ENCODE measurements around the gene RCAN1. TPM values are rescaled to one million over a fixed set of nuclear protein-coding genes. Genes with fewer than 3 reads are reported as not detected.

RCAN1 gene
- total RNA-seq, 2 experiments from 2014 or later, result 1.1 to 1.5 TPM

DNA sequence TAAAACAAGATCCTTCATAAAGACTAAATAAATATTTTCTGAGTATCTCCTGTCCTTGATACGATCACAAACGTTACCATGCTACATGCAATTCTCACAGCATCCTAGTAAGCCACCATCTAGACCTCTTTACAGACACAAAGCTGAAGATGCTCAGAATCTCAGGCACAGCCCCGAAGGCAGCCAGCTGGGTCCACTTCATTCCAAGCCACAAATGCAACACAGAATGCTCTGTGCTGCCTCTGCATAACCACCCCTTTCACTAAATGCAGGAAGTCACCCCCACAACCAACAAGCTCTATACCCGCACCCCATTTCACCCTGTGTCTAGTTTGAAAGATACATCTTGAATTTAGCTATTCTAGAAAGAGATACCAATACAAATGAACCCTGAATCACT is 12.9 kb downstream of the RCAN1 start:
- intact Hi-C loops (cut with DNase I, micrococcal nuclease), result no loop called here
- CTCF ChIA-PET, result no interaction called here
- Histone ChIP-seq H3K36me3 (ENCODE audit: insufficient read depth, low read length) (no peaks in the 10 kb centered on the region), H3K27ac (ENCODE audit: low read depth in 1 of 2, low read length in 2 of 2) (no peak overlapping the region), H3K4me1 (ENCODE audit: insufficient read depth, low read length) (peaks cover 4% of the 10 kb centered on the region), H3K27me3 (ENCODE audit: control insufficient read depth in 1 of 2, insufficient read depth in 2 of 2, low read length in 2 of 2) (no peaks in the 10 kb centered on the region), H3K9me3 (ENCODE audit: control insufficient read depth in 1 of 2, insufficient read depth in 1 of 2, low read length in 2 of 2) (no peaks in the 10 kb centered on the region), H3K4me3 (ENCODE audit: low read length) (no peak overlapping the region)
- no peak for DNase-seq
- TF ChIP-seq, protein P1, sequence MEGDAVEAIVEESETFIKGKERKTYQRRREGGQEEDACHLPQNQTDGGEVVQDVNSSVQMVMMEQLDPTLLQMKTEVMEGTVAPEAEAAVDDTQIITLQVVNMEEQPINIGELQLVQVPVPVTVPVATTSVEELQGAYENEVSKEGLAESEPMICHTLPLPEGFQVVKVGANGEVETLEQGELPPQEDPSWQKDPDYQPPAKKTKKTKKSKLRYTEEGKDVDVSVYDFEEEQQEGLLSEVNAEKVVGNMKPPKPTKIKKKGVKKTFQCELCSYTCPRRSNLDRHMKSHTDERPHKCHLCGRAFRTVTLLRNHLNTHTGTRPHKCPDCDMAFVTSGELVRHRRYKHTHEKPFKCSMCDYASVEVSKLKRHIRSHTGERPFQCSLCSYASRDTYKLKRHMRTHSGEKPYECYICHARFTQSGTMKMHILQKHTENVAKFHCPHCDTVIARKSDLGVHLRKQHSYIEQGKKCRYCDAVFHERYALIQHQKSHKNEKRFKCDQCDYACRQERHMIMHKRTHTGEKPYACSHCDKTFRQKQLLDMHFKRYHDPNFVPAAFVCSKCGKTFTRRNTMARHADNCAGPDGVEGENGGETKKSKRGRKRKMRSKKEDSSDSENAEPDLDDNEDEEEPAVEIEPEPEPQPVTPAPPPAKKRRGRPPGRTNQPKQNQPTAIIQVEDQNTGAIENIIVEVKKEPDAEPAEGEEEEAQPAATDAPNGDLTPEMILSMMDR (IDR thresholded peaks at IDR 0.05), result no peak
- Mint-ChIP-seq H3K27ac (no peak overlapping the region), H3K27me3 (no peaks in the 10 kb centered on the region), H3K9me3 (no peaks in the 10 kb centered on the region), H3K4me3 (no peak overlapping the region), H3K4me1 (ENCODE audit: low read depth) (no peaks in the 10 kb centered on the region), H3K36me3 (ENCODE audit: low read depth) (no peaks in the 10 kb centered on the region)
- ATAC-seq (ENCODE audit: poor library complexity), result no peak
- POLR2A ChIA-PET, result no interaction called here

DNA sequence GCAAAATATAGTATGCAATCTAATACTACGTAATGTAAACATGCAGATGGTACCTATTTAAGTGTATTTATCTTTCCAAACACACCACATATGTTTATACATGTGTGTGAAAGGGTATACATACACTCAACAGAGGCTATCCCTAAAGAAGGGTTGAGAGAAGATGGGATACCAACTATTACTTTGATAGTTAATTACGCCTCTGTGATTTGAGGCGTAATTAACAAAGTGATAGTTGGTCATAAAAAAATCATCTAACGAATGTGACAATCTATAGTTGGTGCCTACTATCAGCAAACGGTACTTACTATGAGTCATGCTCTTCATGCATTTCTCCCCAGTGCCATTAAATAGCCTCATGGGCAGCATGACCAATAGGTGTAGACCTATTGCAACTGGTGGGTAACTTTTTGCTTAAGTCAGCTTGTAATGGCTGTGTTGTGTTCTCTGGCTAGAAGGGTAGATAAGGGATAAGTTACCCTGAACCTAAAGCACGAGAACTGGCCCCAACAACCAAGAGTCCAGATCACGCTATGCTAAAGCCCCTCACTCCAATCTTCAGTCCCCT is 15.3 kb downstream of the RCAN1 start:
- POLR2A ChIA-PET, result no interaction called here
- intact Hi-C loops (cut with DNase I, micrococcal nuclease), result no loop called here
- DNase-seq (no peak), ATAC-seq (ENCODE audit: poor library complexity) (no peak)
- TF ChIP-seq, protein P1 (IDR thresholded peaks at IDR 0.05), result no peak
- no peaks in the 10 kb centered on the region for H3K27me3 ChIP-seq (ENCODE audit: control insufficient read depth in 1 of 2, insufficient read depth in 2 of 2, low read length in 2 of 2)
- Mint-ChIP-seq H3K36me3 (ENCODE audit: low read depth) (no peaks in the 10 kb centered on the region), H3K4me3 (no peak overlapping the region), H3K4me1 (ENCODE audit: low read depth) (no peaks in the 10 kb centered on the region), H3K27me3 (no peaks in the 10 kb centered on the region), H3K9me3 (no peaks in the 10 kb centered on the region), H3K27ac (no peak overlapping the region)
- H3K9me3 ChIP-seq (ENCODE audit: control insufficient read depth in 1 of 2, insufficient read depth in 1 of 2, low read length in 2 of 2), result no peaks in the 10 kb centered on the region
- CTCF ChIA-PET, result no interaction called here
- H3K36me3 ChIP-seq (ENCODE audit: insufficient read depth, low read length), result no peaks in the 10 kb centered on the region
- no peak overlapping the region for H3K4me3 ChIP-seq (ENCODE audit: low read length)
- H3K4me1 ChIP-seq (ENCODE audit: insufficient read depth, low read length), result peaks cover 4% of the 10 kb centered on the region
- no peak overlapping the region for H3K27ac ChIP-seq (ENCODE audit: low read depth in 1 of 2, low read length in 2 of 2)

- POLR2A ChIA-PET, result no interaction called here
- Histone ChIP-seq H3K27me3 (ENCODE audit: control insufficient read depth in 1 of 2, insufficient read depth in 2 of 2, low read length in 2 of 2) (no peaks in the 10 kb centered on the region), H3K4me1 (ENCODE audit: insufficient read depth, low read length) (peaks cover 4% of the 10 kb centered on the region), H3K27ac (ENCODE audit: low read depth in 1 of 2, low read length in 2 of 2) (no peak overlapping the region), H3K9me3 (ENCODE audit: control insufficient read depth in 1 of 2, insufficient read depth in 1 of 2, low read length in 2 of 2) (no peaks in the 10 kb centered on the region), H3K4me3 (ENCODE audit: low read length) (no peak overlapping the region), H3K36me3 (ENCODE audit: insufficient read depth, low read length) (no peaks in the 10 kb centered on the region)
- no peaks in the 10 kb centered on the region for H3K9me3 Mint-ChIP-seq
- no peak for ATAC-seq (ENCODE audit: poor library complexity)
- H3K27me3 Mint-ChIP-seq, result no peaks in the 10 kb centered on the region
- H3K36me3 Mint-ChIP-seq (ENCODE audit: low read depth), result no peaks in the 10 kb centered on the region
- no peak overlapping the region for H3K4me3 Mint-ChIP-seq
- DNase-seq, result no peak
- no peaks in the 10 kb centered on the region for H3K4me1 Mint-ChIP-seq (ENCODE audit: low read depth)
- TF ChIP-seq, protein P1 (IDR thresholded peaks at IDR 0.05), result no peak
- no peak overlapping the region for H3K27ac Mint-ChIP-seq
- CTCF ChIA-PET, result no interaction called here
- intact Hi-C loops (cut with DNase I, micrococcal nuclease), result no loop called here
These were observed 15.9 kb downstream of the RCAN1 start for GRCh38 chr21:34598931-34599400.

Data from CD4-positive, alpha-beta T cell (primary cell).